Tibial nerve (tissue), 4 donors: Measurements from ENCODE around the gene SYNM. TPM values are rescaled to one million over a fixed set of nuclear protein-coding genes. Genes with fewer than 3 reads are reported as not detected.

Source experiments
- DNase-seq, 2 donors: peaks; one replicate each; pipeline ENCODE4 v3.0.0-alpha.2; 2019; ENCODE audit warnings: low spot score in 2 of 2
- H3K27ac ChIP-seq, 4 donors: fragments of 200-600 bp; sonication (generic) in 3 of 4; one replicate each; pipeline ENCODE4 v1.5.1; 2017 to 2019; ENCODE audit warnings: mild to moderate bottlenecking in 1 of 4
- H3K27me3 ChIP-seq, 2 donors: fragments of 200-600 bp; sonication (generic) in 1 of 2; one replicate each; pipeline versions ENCODE4 v1.5.1 to v1.6.0; 2017 to 2019
- H3K36me3 ChIP-seq, 3 donors: fragments of 200-600 bp; sonication (generic); one replicate each; pipeline ENCODE4 v1.5.1; 2018 to 2019
- H3K4me1 ChIP-seq, 4 donors: fragments of 200-600 bp; sonication (generic) in 3 of 4; one replicate each; pipeline ENCODE4 v1.5.1; 2017 to 2019
- H3K4me3 ChIP-seq, 4 donors: fragments of 200-600 bp; sonication (generic) in 3 of 4; one replicate each; pipeline ENCODE4 v1.5.1; 2017 to 2019; ENCODE audit warnings: mild to moderate bottlenecking in 1 of 4, moderate library complexity in 1 of 4
- H3K9me3 ChIP-seq, 4 donors: fragments of 200-600 bp; sonication (generic) in 3 of 4; one replicate each; pipeline ENCODE4 v1.5.1; 2017 to 2019
- CTCF ChIP-seq, 5 experiments: fragments of 200-600 bp in 3 of 5; fragments of 450-650 bp in 2 of 5; sonication (generic) in 3 of 5; IDR thresholded peaks; one replicate each; pipeline ENCODE4 v1.5.1; 2016 to 2019; ENCODE audit warnings: antibody characterized with exemption in 5 of 5, mild to moderate bottlenecking in 3 of 5, moderate library complexity in 2 of 5
- EP300 ChIP-seq, 2 donors: sonication (generic); formaldehyde crosslinking; IDR thresholded peaks; one replicate each; pipeline ENCODE4 v1.6.1; 2017; ENCODE audit warnings: antibody characterized with exemption in 2 of 2, mild to moderate bottlenecking in 1 of 2
- POLR2A ChIP-seq, 2 donors: fragments of 450-650 bp; IDR thresholded peaks; one replicate each; pipeline ENCODE4 v1.6.1; 2017; ENCODE audit warnings: antibody characterized with exemption in 2 of 2, mild to moderate bottlenecking in 2 of 2, moderate library complexity in 2 of 2
- WGBS, 2 donors: methylation state at CpG; one replicate each; pipeline ENCODE4 v1.1.5; 2018; 5-methylcytosine and 5-hydroxymethylcytosine counted together
- total RNA-seq, 4 donors: library from RNA; depleted of rRNA; stranded (reverse); fragments of >200 nt; gene quantifications; one replicate each; pipeline ENCODE4 v1.1.0, GENCODE V29; 2016

The SYNM gene
- total RNA-seq, 4 donors from 2014 or later = 26.4 to 47.0 (median 29.6) TPM

- no peak overlapping the region for H3K27ac ChIP-seq
- H3K36me3 ChIP-seq = no peaks in the 10 kb centered on the region
- H3K9me3 ChIP-seq = peaks cover 0 to 5% (median 0%) of the 10 kb centered on the region in 4 donors
- H3K27me3 ChIP-seq = peaks cover 0 to 3% of the 10 kb centered on the region in 2 donors
- no peak for TF ChIP-seq POLR2A (IDR thresholded peaks at IDR 0.05)
- TF ChIP-seq CTCF (IDR thresholded peaks at IDR 0.05) = no peak
- no peak for TF ChIP-seq EP300 (IDR thresholded peaks at IDR 0.05)
- no peak for DNase-seq
- H3K4me1 ChIP-seq = no peaks in the 10 kb centered on the region
- 93 to 96% methylated on average over 1 of the region's 1 CpG for WGBS, 2 donors
- no peak overlapping the region for H3K4me3 ChIP-seq
Measured at GRCh38 chr15:99082798-99083197, 22.1 kb upstream of the SYNM start.

- no peak for DNase-seq
- Histone ChIP-seq H3K9me3 (peaks cover 0 to 5% (median 0%) of the 10 kb centered on the region in 4 donors), H3K4me1 (no peaks in the 10 kb centered on the region), H3K4me3 (no peak overlapping the region), H3K36me3 (no peaks in the 10 kb centered on the region), H3K27ac (no peak overlapping the region), H3K27me3 (peaks cover 0 to 3% of the 10 kb centered on the region in 2 donors)
- 85 to 91% methylated on average over 10 of the region's 10 CpGs for WGBS, 2 donors
- TF ChIP-seq CTCF (IDR thresholded peaks at IDR 0.05) (no peak), EP300 (IDR thresholded peaks at IDR 0.05) (no peak), POLR2A (IDR thresholded peaks at IDR 0.05) (no peak)
Measured at GRCh38 chr15:99084965-99085364, 19.9 kb upstream of the SYNM start.

GRCh38 chr15:99085413-99086326 is 19.2 kb upstream of the SYNM start:
- Histone ChIP-seq H3K27me3 (peaks cover 0 to 3% of the 10 kb centered on the region in 2 donors), H3K27ac (no peak overlapping the region), H3K4me1 (no peaks in the 10 kb centered on the region), H3K9me3 (peaks cover 0 to 5% (median 0%) of the 10 kb centered on the region in 4 donors), H3K36me3 (no peaks in the 10 kb centered on the region), H3K4me3 (no peak overlapping the region)
- no peak for TF ChIP-seq EP300 (IDR thresholded peaks at IDR 0.05)
- no peak for TF ChIP-seq POLR2A (IDR thresholded peaks at IDR 0.05)
- TF ChIP-seq CTCF (IDR thresholded peaks at IDR 0.05) = no peak
- 81 to 85% methylated on average over 8 of the region's 8 CpGs for WGBS, 2 donors
- DNase-seq = no peak

GRCh38 chr15:99086327-99086667 is 18.6 kb upstream of the SYNM start:
- H3K36me3 ChIP-seq = no peaks in the 10 kb centered on the region
- 91 to 93% methylated on average over 2 of the region's 2 CpGs for WGBS, 2 donors
- H3K4me3 ChIP-seq = no peak overlapping the region
- peaks cover 0 to 5% (median 0%) of the 10 kb centered on the region in 4 donors for H3K9me3 ChIP-seq
- H3K27ac ChIP-seq = no peak overlapping the region
- TF ChIP-seq EP300 (IDR thresholded peaks at IDR 0.05) = no peak
- TF ChIP-seq POLR2A (IDR thresholded peaks at IDR 0.05) = no peak
- no peak for TF ChIP-seq CTCF (IDR thresholded peaks at IDR 0.05)
- no peak for DNase-seq
- peaks cover 0 to 2% of the 10 kb centered on the region in 2 donors for H3K27me3 ChIP-seq
- no peaks in the 10 kb centered on the region for H3K4me1 ChIP-seq

GRCh38 chr15:99087405-99087943 is 17.4 kb upstream of the SYNM start:
- DNase-seq = no peak
- WGBS, 2 donors = 89 to 90% methylated on average over 11 of the region's 11 CpGs
- no peaks in the 10 kb centered on the region for H3K27me3 ChIP-seq

More at GRCh38 chr15:99087405-99087943, 17.4 kb upstream of the SYNM start:
- Histone ChIP-seq H3K4me3 (no peak overlapping the region), H3K4me1 (no peaks in the 10 kb centered on the region), H3K27ac (no peak overlapping the region), H3K9me3 (peaks cover 0 to 5% (median 0%) of the 10 kb centered on the region in 4 donors), H3K36me3 (no peaks in the 10 kb centered on the region)
- no peak for TF ChIP-seq CTCF (IDR thresholded peaks at IDR 0.05)
- no peak for TF ChIP-seq EP300 (IDR thresholded peaks at IDR 0.05)
- TF ChIP-seq POLR2A (IDR thresholded peaks at IDR 0.05) = no peak
